Measurements from ENCODE around the gene UBL4B.

Gene UBL4B

DNA sequence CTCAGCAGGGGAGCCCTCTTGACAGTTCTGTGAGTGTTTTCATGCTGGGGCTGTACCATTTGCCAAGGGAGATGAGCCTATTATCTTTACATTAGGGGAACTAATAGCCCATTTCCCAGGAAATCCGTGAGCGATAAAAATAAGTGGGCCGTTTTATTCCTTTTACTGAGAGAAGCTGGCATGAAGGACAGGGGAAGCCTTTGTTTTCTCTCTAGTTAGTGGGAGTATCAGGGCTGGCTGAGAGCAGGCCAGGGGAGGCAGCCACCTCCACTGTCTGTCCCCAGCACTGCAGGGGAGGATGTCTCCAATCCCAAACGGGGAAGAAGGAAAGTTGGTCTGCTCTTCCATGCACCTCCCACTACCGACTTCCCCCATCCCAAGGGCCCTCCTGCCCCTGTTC, 2.5 kb downstream of the UBL4B start:
- no peak for DNase-seq (ENCODE audit: low read depth)

DNA sequence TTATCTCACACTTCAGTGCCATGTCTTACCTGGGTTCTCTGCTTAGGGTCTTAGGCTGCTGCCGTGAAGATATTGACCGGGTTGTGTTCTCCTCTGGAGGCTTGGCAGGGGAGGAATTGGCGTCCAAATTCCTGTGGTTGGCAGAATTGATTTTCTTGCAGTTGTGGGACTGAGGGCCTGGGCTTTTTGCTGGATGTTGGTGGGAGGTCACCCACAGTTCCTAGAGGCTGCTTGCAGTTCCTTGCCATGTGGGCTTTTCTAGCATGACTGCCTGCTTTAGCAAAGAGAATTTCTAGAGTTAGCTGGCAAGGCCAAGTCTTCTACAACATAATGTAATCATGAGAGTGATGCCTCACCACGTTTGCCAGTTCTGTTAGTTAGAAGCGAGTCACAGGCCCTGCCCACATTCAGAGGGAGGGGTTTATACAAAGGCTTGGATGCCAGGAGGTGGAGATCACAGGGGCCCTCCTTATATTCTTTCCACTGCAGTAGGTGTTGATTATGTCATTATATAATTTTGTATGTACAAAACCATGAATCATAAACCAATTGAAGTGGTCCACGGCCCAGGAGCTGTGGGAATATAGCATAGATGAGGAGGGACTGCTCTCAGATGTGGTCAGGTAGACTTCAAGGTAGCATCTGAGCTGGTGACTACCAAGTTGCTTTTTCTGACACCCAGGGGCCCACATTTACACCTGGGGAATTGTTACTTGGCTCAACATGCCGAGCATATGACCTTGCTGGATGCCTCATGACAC, 6.6 kb downstream of the UBL4B start:
- DNase-seq (ENCODE audit: low read depth), result no peak

DNA sequence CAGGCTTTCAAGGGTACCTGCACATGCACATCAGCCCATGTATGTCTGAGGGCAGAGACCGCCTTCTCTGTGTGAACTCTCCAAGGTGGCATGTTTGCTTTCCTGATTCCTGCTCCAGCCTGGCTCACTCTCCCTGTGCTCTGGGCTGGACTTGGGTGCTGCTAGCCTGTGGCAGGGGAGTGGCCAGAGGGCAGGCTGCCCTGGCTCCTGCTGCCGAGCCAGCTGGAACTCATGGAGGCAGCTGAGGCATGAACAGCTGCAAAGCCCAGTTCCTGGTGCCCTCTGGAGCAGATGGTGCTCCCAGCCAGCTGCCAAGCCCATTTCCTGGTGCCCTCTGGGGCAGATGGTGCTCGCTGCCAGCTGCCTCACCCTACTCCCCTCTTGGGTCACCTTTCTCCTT, 7.6 kb downstream of the UBL4B start:
- DNase-seq (ENCODE audit: low read depth), result no peak

DNA sequence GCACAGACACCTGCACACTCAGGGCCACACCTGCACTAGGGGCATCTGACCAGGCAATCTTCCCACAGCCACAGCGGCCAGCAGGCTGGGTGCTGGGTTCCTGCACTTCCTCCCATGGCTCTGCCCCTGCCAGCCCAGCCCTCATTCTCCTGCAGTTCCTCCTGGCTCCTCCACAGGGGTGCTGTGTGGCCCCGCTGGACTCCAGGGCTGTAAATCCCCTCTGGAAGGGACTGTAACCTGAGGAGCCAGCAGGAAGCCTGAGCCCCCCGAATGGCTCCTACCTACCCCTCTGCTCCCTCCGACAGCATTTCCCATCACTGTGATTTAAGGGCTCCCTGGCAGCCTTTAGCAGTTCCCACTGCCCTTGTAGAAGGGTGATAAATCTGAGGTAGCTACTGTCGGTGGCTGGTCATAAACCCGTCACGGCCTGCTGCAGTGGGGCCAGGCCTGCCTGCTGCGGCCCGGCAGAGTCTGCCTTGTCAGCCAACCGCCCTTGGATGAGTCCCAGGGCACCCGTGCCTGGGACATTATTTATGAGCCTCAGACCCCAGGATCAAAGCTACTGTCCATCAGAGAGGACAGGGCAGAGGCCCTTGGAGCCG, 8.8 kb downstream of the UBL4B start:
- no peak for DNase-seq (ENCODE audit: low read depth)

DNA sequence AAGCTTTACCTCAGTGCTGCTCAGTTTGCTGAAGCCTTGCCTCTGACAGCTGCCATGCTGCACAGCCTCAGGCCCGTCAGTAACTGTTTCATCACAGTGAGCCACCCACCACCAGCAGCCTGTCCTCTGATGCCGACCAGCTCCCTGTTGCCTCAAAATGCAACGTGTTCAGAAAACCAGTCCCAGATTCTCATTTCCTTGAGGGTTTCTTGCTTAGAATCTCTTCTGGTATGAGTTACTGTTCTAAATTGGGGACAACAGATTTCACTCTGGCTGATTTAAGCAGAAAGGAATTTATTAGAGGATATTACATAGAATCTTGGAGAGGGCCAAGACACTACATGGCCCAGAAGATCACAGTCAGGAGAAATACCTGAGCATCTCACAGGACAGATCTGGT, 11.0 kb downstream of the UBL4B start:
- DNase-seq (ENCODE audit: low read depth), result no peak

DNA sequence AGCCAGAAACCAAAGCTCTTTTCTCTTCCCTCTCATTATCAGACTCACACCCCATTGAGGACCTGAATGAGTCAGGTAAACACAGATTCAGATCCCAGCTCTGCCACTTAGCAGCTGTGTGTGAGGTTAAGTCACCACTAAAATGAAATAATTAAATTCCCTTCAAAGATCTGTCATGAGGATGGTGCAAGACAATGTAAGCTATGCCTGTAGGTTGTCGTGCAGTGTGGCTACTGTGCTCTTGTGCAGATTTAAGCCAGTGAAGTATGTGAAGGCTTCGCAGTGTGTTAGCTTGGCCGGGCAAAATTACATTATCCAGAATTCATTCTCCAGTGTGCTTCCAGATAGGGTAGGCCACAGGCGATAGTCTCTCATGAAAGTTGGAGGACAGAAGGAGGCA, 13.6 kb downstream of the UBL4B start:
- no peak for DNase-seq (ENCODE audit: low read depth)

DNA sequence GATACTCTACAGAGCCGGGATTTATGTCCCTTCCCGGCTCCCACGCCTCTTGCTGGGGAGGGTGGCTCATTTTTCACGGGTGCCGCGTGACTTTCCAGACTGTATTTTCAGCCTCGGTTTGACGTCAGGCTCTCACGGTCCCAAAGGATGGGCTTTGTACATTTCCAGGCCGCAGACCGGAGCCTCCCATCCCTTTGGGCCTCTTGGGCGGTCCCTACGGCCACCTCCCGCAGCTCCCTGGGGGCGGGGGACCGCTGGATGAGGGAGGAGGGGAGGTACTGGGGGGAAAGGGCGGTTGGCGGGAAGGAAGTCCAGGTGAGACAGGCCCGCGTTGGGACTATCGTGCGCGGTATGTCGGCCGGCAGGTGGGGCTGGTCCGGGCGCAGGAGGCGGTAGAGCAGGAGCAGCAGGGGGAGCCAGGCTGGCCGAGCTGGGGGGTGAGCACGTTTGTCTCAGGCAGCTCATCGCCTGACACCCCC, 17.9 kb downstream of the UBL4B start:
- no peak for DNase-seq (ENCODE audit: low read depth)

DNA sequence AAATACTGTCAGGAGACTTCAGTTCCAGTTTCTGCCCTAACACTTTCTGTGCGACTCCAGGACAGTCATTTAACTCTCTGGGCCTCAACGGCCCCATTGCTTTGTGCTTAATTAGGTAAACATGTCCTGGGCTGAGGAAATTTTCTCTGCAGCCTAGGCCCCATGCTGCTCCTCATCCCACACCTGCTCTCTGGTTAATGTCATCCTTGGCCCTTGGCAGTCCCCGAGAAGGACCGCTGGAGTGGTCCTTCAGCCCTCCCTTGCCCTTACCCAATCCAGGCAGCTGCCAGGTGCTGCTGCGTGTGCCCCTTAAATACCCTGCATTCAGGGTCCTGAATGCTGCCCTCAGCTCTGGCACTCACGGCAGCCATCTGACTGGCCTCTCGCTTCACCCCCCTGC, 18.7 kb downstream of the UBL4B start:
- no peak for DNase-seq (ENCODE audit: low read depth)

DNA sequence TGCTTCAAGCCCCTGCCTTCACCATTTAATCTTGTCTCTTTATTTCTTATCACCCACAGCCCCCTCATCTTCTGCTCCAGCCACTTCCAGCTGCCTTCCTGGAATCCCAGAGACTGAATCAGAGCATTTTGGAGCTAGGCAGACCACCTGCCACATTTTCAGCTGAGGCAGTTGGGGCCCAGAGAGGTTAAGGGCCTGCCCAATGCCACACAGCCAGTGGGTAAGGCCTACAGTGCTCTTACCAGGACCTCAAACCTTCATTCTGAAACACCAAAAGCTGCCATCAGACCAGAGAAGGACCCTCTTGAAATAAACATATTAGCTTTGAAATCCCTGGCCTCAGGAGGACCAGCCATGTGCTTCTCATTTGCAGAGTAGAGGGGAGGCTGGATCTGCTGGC, 20.4 kb downstream of the UBL4B start:
- no peak for DNase-seq (ENCODE audit: low read depth)

DNA sequence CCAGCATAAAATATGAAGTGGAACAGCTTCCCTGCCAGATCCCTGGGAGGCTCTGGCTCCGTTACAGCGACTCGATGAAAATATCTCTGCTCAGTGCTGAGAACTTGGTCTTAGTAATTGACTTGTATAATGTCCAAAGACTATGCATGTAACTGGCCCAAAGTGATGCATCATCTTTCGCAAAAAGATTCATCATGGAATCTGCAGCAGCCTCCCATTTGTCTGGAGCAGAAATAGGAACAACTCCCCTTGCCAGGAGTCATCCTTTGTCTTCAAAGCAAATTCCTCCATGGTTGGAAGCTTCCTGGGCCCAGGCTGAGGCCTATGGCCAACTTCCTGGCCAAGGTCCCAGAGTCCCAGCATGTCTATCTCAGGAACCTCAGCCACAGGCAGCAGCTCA, 21.2 kb downstream of the UBL4B start:
- DNase-seq (ENCODE audit: low read depth), result no peak

DNA sequence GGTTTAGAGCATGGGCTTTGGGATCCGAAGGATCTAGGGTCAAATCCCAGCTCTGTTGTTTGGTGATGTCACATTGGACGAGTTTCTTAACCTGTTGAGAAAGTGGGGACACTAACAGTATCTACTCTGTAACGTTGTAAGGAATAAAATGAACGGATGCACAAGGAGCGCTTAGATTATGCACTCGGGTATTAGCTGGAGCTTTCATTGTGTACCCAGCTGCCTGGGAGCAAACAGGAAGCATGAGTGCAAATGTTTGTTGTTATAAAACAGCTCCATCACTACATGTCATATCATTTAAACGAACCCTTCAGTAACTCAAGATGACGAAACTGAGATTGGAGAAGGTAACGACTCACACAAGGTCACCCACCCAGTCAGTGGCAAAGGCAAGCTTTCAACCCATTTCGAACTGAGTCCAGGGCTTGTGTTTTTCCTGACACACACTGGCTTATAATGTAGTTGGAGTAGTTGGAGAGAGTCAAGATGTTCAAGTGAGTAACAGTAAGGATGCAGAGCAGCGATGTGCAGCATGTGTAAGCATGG, 21.9 kb downstream of the UBL4B start:
- DNase-seq (ENCODE audit: low read depth), result no peak

DNA sequence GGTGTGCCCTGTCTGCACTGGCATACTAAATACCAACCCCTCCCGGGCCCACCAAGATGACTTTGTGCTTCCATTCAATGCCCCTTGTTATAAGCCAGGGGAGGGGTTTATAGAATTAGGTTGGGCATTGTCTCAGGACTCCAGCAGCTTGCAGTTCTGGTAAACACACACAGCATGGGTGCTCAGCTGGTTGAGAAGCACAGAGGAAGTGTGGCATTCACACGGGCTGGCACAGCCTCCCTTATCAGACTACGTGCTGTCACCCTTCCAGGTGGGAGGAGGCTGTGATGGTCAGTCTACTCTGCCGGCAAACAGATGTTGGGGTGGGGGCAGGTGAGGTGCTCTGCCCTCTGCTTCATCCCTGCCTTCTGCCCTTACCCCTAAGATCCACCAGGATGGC, 23.0 kb downstream of the UBL4B start:
- no peak for DNase-seq (ENCODE audit: low read depth)

DNA sequence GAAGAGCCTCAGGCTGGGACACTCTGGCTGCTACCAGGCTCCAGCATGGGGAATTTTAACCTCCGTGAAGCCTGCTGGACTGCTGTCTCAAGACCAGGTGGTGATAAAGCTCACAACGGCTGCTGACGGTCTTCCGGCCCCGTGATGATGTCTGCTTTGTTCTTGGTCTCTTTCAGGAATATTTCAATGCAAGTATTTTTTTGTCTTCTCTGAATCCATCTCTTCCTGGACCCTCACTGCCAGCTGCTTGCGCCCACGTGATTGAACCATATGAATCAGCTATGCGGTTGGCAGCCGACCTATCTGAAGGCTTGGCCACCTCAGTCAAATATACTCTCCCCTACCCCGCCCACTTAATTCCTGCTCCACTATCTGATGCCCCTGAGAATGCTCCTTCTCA, 23.4 kb downstream of the UBL4B start:
- DNase-seq (ENCODE audit: low read depth), result no peak

DNA sequence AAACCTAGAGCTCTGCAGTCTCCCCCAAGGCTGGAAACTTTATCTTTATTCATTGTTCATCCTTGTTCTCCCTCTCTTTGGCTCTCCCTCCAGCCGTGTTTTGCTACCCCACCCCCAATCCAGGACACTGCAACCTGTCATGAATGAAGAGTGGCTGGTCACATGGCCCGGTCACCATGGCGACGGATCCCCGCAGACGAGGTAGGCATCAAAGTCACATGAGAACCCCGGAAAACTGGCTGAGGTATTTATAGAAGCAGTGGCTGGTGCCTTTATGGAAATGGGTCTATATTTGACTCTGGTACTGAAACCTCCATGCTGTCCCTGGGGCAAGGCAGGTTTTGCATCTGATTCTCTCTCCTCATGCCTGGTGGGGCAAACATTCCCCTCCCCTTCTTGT, 24.7 kb downstream of the UBL4B start:
- DNase-seq (ENCODE audit: low read depth), result no peak

DNA sequence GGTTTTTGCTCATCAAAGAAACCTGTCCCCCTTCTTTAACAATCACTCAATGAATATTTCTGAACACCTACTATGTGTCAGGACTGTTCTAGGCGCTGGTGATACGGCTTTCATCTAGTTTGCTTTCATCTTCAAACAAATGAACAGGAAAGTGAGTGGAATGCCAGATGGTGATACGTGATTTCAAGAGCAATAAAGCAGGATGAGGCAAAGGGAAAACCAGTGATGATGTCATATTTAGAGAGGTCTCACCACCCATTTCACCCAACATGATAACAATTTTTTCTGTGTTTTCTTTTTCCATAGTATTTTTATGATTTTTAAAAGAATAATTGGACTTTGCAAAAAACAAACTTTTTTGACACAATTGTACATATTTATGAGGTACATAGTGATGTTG, 26.7 kb downstream of the UBL4B start:
- DNase-seq (ENCODE audit: low read depth), result no peak

DNA sequence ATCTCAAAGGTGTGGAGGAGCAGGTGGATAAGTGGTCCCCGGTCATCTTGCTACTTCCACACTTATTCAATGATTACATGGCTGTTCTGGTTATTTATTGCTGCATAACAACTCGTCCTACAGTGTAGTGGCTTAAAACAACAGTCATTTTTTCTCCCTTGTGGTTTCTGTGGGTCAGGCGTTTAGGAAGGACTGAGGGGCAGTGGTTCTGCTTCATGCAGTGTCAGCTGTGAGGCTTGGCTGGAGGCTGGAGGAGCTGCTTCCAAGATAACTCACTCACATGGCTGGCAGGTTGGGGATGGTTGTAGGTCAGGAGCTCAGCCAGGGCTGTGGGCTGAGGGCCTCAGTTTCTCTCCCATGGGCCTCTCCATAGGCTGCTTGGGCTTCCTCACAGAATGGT, 32.1 kb downstream of the UBL4B start:
- no peak for DNase-seq (ENCODE audit: low read depth)

DNA sequence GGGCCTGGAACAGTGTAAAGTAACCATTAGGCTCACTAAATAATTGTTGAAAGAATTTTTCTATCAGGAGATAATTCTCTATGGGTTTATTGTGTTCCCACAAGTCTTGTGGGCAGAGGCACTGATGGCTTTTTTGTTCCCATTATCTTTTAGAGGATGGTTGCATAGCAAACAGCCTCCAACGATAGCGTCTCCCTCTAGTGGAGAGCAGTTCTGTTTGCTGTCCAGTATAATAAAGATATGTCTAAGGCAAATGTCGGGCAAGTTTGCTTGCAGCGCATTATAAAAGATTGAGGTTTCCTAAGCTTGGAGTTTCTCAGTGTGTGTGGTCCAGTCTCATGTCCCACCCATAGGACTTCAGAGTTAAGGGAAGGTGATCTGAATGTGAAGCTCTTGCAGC, 36.7 kb downstream of the UBL4B start:
- no peak for DNase-seq (ENCODE audit: low read depth)

DNA sequence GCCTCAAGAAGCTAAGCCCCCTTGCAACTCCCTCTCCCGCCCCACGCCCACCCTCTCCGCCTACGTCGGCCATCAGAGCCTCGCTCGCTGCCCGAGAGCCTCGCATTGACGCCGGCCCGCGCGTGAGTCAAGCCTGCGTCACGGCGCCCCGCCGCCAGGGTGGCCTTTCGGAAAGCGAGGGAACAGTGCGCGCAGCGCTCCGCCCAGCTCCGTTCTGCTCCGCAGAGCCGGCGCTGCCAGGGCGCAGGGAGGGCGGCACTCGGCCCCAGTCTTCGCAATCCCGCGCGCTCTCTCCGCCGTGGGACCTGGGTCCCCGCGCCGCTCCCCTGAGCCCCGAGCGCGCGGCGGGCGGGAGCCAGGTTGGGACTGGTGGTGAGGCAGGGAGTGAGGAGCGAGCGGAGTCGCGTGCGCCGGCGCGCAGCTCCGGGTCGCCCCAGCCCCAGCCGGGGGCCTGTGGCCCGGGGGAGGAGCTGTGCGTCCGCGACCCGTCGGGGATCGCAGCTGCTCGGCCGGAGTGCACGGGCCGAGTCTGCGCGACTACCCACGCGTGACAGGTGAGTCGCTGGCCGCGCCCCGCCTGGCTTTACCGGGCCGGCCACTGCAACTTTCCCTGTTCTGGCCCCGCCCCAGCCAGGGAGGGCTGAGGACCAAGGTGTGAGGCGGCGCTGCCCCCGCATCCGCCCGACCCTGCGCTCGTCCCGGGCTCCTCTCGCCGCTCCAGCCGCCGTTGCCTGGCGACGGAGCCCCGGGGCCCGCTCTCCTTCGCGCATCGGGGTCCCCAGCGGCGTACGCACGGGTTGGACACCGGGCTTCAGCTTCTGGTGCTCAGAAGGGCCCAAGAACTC, 38.3 kb downstream of the UBL4B start, which contains the start of gene SLC6A17:
TSS of gene SLC6A17 (plus strand) at position 165 of the 845 bp plus-strand sequence. CDS start 16,436 bp downstream, outside the sequence.
- DNase-seq (ENCODE audit: low read depth), result no peak

DNA sequence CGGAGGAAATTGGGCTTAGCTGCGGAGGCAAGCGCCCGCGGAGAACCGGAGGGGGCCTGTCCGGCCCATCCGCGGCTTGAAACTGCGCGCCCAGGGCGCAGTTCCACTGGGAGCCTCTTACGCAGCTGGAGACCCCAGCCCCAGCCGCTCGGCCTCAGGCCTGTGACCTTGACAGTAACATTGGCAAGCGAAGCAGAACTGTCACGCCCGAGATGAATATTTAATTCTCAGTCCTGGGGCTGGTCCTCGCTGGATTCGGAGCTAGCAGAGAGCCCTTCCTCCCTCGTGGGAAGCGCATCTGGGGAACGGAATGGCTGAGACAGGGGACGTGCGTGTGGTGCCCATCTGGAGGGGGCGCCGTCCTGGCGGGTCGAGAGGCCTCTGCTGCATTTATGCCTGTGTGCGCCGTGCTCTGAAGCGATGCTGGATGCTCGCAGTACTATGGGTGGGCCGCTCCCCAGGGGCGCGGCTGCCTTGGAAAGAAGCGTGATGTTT, 39.0 kb downstream of the UBL4B start:
- no peak for DNase-seq (ENCODE audit: low read depth)

DNA sequence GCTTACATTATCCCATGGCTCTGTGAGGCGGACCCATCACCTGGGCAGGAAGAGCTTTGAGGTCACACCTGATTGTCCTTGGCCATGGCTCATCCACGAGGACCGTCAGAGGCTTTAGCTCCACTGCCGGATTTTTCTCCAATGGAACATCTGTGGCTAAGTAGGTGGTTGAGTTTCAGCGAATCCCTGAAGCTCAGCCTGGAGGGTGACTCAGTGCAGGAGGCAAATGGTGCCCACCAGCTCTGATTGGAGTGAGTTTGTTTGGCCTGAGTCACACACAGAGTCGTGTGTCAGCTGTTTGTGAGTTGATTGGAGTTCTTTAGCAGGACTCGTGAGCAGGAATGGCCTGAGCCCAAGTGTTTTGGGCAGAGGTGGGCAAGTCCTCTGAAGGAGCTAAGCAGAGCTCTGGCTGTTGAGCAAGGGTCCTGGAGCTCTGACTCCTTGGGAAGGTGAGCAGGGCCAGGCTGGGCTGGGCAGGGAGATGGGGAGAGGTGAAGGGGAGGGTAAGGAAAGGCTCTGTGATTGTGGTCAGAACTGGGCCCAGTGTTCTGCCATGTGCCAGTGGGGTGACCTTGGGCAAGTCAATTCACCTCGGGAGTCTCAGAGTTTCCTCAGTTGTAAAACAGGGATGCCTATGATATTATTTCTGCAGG, 40.0 kb downstream of the UBL4B start:
- DNase-seq (ENCODE audit: low read depth), result no peak

DNA sequence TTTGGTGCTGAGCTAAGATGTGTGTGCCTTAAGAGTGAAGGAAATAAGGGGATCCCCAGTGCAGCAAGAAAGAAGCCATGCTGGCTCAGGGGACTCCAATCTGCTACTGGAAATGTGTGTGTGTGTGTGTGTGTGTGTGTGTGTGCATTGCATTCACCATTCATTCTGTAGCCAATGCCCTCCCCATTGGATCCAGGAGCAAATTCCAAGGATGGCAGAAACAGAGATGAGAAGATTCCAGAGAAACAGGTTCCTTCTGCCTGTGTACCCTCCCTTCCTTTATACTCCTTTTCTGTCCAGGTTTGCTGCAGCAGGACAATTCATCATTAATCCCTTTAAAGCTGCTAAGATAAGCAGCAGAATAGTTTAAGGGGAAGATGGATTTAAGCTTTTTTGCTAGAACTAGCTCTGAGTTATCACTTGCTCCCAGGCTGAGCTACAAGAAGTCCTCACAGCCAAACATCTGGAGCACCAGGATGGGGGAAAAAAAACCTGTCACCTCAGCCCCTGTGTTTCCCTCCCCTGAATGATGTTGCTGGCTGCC, 41.2 kb downstream of the UBL4B start:
- no peak for DNase-seq (ENCODE audit: low read depth)
